A549 (cell line): ENCODE measurements around the gene TBC1D22A. TPM values are rescaled to one million over a fixed set of nuclear protein-coding genes. Genes with fewer than 3 reads are reported as not detected.

Experiments used
- ATAC-seq, 2 experiments: fragments of 200-7000 bp in 1 of 2; fragments of >200 bp in 1 of 2; cut with Nextera tagmentation in 1 of 2; cut with Tn5 transposase in 1 of 2; 3 replicates each; pipeline versions ENCODE4 v1.8.0 to v1.9.1; 2018 to 2020; ENCODE audit warnings: mild to moderate bottlenecking in 1 of 2, moderate library complexity in 1 of 2
- CTCF ChIA-PET: fragments of 300-600 bp; sonication (Branson Sonifier 250); formaldehyde crosslinking; extraction: SDS; loops from one replicate; lab custom pipeline; 2021; ENCODE audit warnings: antibody characterized with exemption, inconsistent platforms; lab: Yijun Ruan, JAX
- POLR2A ChIA-PET: fragments of 350-600 bp; formaldehyde crosslinking; extraction: SDS; loops from one replicate; lab custom pipeline; 2021; ENCODE audit warnings: antibody characterized with exemption, inconsistent platforms; lab: Yijun Ruan, JAX
- DNase-seq, 2 experiments: peaks; one replicate each; pipeline versions ENCODE4 v3.0.0 to v3.0.0-alpha.2; 2011 to 2016; ENCODE audit warnings: low read depth in 1 of 2, low spot score in 1 of 2
- FAIRE-seq: peaks from 2 replicates; lab custom pipeline; 2011; peaks lifted over from hg19 to GRCh38; lab: Jason Lieb, UNC
- H3K27ac ChIP-seq, 2 experiments: fragments of >200 bp; sonication (Bioruptor Twin); formaldehyde crosslinking; 3 replicates each; pipeline ENCODE4 v1.5.1; 2016 to 2017
- H3K4me1 ChIP-seq: fragments of >200 bp; sonication (Bioruptor Twin); formaldehyde crosslinking; 3 replicates; pipeline ENCODE4 v1.6.1; 2016
- H3K4me2 ChIP-seq: fragments of >200 bp; sonication (Bioruptor Twin); formaldehyde crosslinking; 3 replicates; pipeline ENCODE4 v1.6.1; 2016
- H3K4me3 ChIP-seq: fragments of >200 bp; sonication (Bioruptor Twin); formaldehyde crosslinking; 3 replicates; pipeline ENCODE4 v1.5.1; 2016
- H3K9me3 ChIP-seq: fragments of >200 bp; sonication (Bioruptor Twin); formaldehyde crosslinking; 3 replicates; pipeline ENCODE4 v1.6.1; 2016
- CBX8 ChIP-seq: fragments of 200-600 bp; sonication (generic); IDR thresholded peaks from 2 replicates; pipeline ENCODE4 v1.6.1; 2016
- CHD4 ChIP-seq: fragments of 200-600 bp; sonication (generic); IDR thresholded peaks from 2 replicates; pipeline ENCODE4 v1.6.1; 2016; ENCODE audit warnings: antibody characterized with exemption, mild to moderate bottlenecking, borderline replicate concordance
- E2F6 ChIP-seq: IDR thresholded peaks from 2 replicates; pipeline ENCODE4 v1.6.1; 2012; ENCODE audit warnings: low read depth, borderline replicate concordance
- EHF ChIP-seq: fragments of 250-450 bp; sonication (Bioruptor Pico); IDR thresholded peaks from 2 replicates; pipeline ENCODE4 v1.5.0; 2020; ENCODE audit warnings: mild to moderate bottlenecking
- EP300 ChIP-seq, 2 experiments: fragments of >200 bp; sonication (Bioruptor Twin); formaldehyde crosslinking; IDR thresholded peaks; 2 replicates in 1 of 2; 3 replicates in 1 of 2; pipeline ENCODE4 v1.6.1; 2016 to 2017
- FOXS1 ChIP-seq: fragments of 250-450 bp; sonication (Bioruptor Pico); IDR thresholded peaks from 2 replicates; pipeline ENCODE4 v1.5.0; 2020; ENCODE audit warnings: mild to moderate bottlenecking, moderate library complexity
- HES2 ChIP-seq: fragments of >200 bp; sonication (Bioruptor Twin); formaldehyde crosslinking; IDR thresholded peaks from 2 replicates; pipeline ENCODE4 v1.6.1; 2016
- MAFK ChIP-seq: fragments of 450-650 bp; IDR thresholded peaks from 2 replicates; pipeline ENCODE4 v1.6.1; 2014; ENCODE audit not compliant: partially characterized antibody
- PHF8 ChIP-seq: fragments of 200-600 bp; sonication (generic); IDR thresholded peaks from 2 replicates; pipeline ENCODE4 v1.6.1; 2016; ENCODE audit warnings: low read depth, mild to moderate bottlenecking, antibody characterized with exemption, moderate library complexity, borderline replicate concordance
- RARB ChIP-seq: fragments of 250-450 bp; sonication (Bioruptor Pico); IDR thresholded peaks from 2 replicates; pipeline ENCODE4 v1.8.0; 2021; ENCODE audit warnings: mild to moderate bottlenecking, moderate library complexity
- REST ChIP-seq: fragments of 200-600 bp; sonication (generic); IDR thresholded peaks from 2 replicates; pipeline ENCODE4 v1.6.1; 2016; ENCODE audit warnings: antibody characterized with exemption, mild to moderate bottlenecking, moderate library complexity
- SREBF2 ChIP-seq: fragments of 450-650 bp; IDR thresholded peaks from 2 replicates; pipeline ENCODE4 v1.6.1; 2014; ENCODE audit warnings: mild to moderate bottlenecking, moderate library complexity
- TFCP2L1 ChIP-seq: fragments of 250-450 bp; sonication (Bioruptor Pico); IDR thresholded peaks from 2 replicates; pipeline ENCODE4 v1.5.0; 2021; ENCODE audit warnings: mild to moderate bottlenecking
- ZC3H11A ChIP-seq: fragments of 450-650 bp; IDR thresholded peaks from 2 replicates; pipeline ENCODE4 v1.6.1; 2014; ENCODE audit warnings: antibody characterized with exemption, mild to moderate bottlenecking
- ZFP36 ChIP-seq: fragments of 450-650 bp; IDR thresholded peaks from 2 replicates; pipeline ENCODE4 v1.6.1; 2014; ENCODE audit warnings: borderline replicate concordance; ENCODE audit not compliant: partially characterized antibody
- WGBS: methylation state at CpG from one replicate; pipeline ENCODE4 v1.1.6; 2017; ENCODE audit errors: missing lambda C conversion rate; 5-methylcytosine and 5-hydroxymethylcytosine counted together
- polyA plus RNA-seq, 4 experiments: library from polyadenylated mRNA; depleted of rRNA in 3 of 4; stranded (reverse); fragments of >200 nt; fragmentation: RNase III in 1 of 4; extraction: RNeasy Plus Mini Kit Qiagen cat#74134 plus additional on column Dnase treatment in 1 of 4; gene quantifications; 2 replicates in 3 of 4; 3 replicates in 1 of 4; pipeline ENCODE4 v1.2.3, GENCODE V29; 2011 to 2017
- TF ChIP-seq, protein P1 (sequence below): fragments of 150-350 bp; IDR thresholded peaks from 2 replicates; pipeline ENCODE4 v1.6.1; 2014; ENCODE audit warnings: low read depth, mild to moderate bottlenecking, low read length
- TF ChIP-seq, protein P2 (sequence below): fragments of 250-450 bp; sonication (Bioruptor Pico); IDR thresholded peaks from 2 replicates; pipeline ENCODE4 v1.5.0; 2021; ENCODE audit warnings: mild to moderate bottlenecking, moderate library complexity, borderline replicate concordance
- TF ChIP-seq, protein P3 (sequence below): fragments of 250-450 bp; sonication (Bioruptor Pico); IDR thresholded peaks from 2 replicates; pipeline ENCODE4 v1.5.0; 2020; ENCODE audit warnings: low read depth, mild to moderate bottlenecking, moderate library complexity
- TF ChIP-seq, protein P4 (sequence below): fragments of 450-650 bp; IDR thresholded peaks from 2 replicates; pipeline ENCODE4 v1.6.1; 2014; ENCODE audit warnings: antibody characterized with exemption

TBC1D22A gene
- polyA plus RNA-seq, 2 of the 4 experiments (the other 2 are of a cell fraction) = 8.9 to 10.8 TPM

- no peak for TF ChIP-seq EP300 (IDR thresholded peaks at IDR 0.05)
- TF ChIP-seq TFCP2L1 (CRISPR knock-in tag) = no peak
- peak; percentile 96 for TF ChIP-seq MAFK
- H3K4me2 ChIP-seq = no peak overlapping the region
- CTCF ChIA-PET = no interaction called here
- ATAC-seq (no peak), FAIRE-seq (no peak), DNase-seq (no peak)
- POLR2A ChIA-PET = no interaction called here
- no peaks in the 10 kb centered on the region for H3K9me3 ChIP-seq
- WGBS = 88% methylated on average over 6 of the region's 14 CpGs
- H3K4me1 ChIP-seq = no peaks in the 10 kb centered on the region
- H3K4me3 ChIP-seq = no peak overlapping the region
- H3K27ac ChIP-seq = no peak overlapping the region
Measured at GRCh38 chr22:47053013-47053725, 290.7 kb downstream of the TBC1D22A start.

DNA sequence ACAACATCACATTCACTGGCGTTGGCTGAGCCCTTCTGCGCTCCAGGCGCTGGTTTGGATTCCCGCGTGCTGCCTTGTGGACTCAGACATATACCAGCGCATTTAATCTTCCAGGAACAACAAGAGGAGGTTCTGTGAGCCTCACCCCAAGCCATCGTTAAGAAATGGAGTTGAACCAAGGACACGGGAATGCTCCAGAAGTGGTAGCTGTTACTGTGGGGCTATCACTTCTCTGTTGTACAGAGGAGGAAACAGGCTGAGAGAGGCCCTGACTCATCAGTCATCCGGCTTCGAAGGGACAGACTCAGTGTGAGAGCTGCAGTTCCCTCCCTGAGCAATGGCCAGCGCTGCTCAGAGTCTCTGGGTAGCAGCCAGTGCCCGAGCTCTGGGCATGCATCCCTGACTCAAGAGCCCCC, 291.3 kb downstream of the TBC1D22A start:
- TF ChIP-seq, protein P1, sequence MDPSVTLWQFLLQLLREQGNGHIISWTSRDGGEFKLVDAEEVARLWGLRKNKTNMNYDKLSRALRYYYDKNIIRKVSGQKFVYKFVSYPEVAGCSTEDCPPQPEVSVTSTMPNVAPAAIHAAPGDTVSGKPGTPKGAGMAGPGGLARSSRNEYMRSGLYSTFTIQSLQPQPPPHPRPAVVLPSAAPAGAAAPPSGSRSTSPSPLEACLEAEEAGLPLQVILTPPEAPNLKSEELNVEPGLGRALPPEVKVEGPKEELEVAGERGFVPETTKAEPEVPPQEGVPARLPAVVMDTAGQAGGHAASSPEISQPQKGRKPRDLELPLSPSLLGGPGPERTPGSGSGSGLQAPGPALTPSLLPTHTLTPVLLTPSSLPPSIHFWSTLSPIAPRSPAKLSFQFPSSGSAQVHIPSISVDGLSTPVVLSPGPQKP = no peak
- TF ChIP-seq FOXS1 (no peak), REST (no peak), HES2 (no peak), CHD4 (no peak), ZC3H11A (no peak), SREBF2 (no peak), E2F6 (no peak), RARB (CRISPR knock-in tag) (no peak), ZFP36 (no peak), CBX8 (no peak), TFCP2L1 (CRISPR knock-in tag) (no peak), EP300 (IDR thresholded peaks at IDR 0.05) (no peak), PHF8 (no peak), EHF (CRISPR knock-in tag) (no peak)
- TF ChIP-seq, protein P2, sequence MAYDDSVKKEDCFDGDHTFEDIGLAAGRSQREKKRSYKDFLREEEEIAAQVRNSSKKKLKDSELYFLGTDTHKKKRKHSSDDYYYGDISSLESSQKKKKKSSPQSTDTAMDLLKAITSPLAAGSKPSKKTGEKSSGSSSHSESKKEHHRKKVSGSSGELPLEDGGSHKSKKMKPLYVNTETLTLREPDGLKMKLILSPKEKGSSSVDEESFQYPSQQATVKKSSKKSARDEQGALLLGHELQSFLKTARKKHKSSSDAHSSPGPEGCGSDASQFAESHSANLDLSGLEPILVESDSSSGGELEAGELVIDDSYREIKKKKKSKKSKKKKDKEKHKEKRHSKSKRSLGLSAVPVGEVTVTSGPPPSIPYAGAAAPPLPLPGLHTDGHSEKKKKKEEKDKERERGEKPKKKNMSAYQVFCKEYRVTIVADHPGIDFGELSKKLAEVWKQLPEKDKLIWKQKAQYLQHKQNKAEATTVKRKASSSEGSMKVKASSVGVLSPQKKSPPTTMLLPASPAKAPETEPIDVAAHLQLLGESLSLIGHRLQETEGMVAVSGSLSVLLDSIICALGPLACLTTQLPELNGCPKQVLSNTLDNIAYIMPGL (CRISPR knock-in tag) = no peak
- TF ChIP-seq, protein P3, sequence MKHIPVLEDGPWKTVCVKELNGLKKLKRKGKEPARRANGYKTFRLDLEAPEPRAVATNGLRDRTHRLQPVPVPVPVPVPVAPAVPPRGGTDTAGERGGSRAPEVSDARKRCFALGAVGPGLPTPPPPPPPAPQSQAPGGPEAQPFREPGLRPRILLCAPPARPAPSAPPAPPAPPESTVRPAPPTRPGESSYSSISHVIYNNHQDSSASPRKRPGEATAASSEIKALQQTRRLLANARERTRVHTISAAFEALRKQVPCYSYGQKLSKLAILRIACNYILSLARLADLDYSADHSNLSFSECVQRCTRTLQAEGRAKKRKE (CRISPR knock-in tag) = no peak
- TF ChIP-seq, protein P4, sequence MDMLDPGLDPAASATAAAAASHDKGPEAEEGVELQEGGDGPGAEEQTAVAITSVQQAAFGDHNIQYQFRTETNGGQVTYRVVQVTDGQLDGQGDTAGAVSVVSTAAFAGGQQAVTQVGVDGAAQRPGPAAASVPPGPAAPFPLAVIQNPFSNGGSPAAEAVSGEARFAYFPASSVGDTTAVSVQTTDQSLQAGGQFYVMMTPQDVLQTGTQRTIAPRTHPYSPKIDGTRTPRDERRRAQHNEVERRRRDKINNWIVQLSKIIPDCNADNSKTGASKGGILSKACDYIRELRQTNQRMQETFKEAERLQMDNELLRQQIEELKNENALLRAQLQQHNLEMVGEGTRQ = no peak
- CTCF ChIA-PET = no interaction called here
- POLR2A ChIA-PET = no interaction called here
- Histone ChIP-seq H3K4me1 (no peaks in the 10 kb centered on the region), H3K4me2 (no peak overlapping the region), H3K4me3 (no peak overlapping the region), H3K27ac (no peak overlapping the region), H3K9me3 (no peaks in the 10 kb centered on the region)
- no peak for DNase-seq
- no peak for FAIRE-seq
- ATAC-seq = no peak
- WGBS = 89% methylated on average over 11 of the region's 12 CpGs
